ENCODE measurements around the gene P3H1. TPM values are rescaled to one million over a fixed set of nuclear protein-coding genes. Genes with fewer than 3 reads are reported as not detected.

The P3H1 gene
- total and polyA plus RNA-seq, 2 donors (not counting 1 experiment from before 2014, with no cell fraction given): 42.2 to 51.3 TPM

- Mint-ChIP-seq H3K9me3 (ENCODE audit: insufficient read depth) (peaks cover 2% of the 10 kb centered on the region), H3K4me3 (no peak overlapping the region), H3K4me1 (no peaks in the 10 kb centered on the region), H3K27me3 (no peaks in the 10 kb centered on the region), H3K27ac (no peak overlapping the region)
- peaks cover 2 to 30% of the 10 kb centered on the region in 2 experiments for H3K36me3 ChIP-seq (replicated peaks in 1 of 2; ENCODE audit: control extremely low read depth in 1 of 2, control insufficient read depth in 1 of 2, extremely low read depth in 1 of 2, insufficient read depth in 2 of 2, low read length in 1 of 2)
- 99% methylated on average over 10 of the region's 12 CpGs for WGBS (ENCODE audit: insufficient coverage)
- H4K20me1 ChIP-seq (ENCODE audit: control insufficient read depth, insufficient read depth, low read length, poor library complexity, severe bottlenecking): no peaks in the 10 kb centered on the region
- H3K4me3 ChIP-seq (ENCODE audit: control extremely low read depth in 1 of 5, extremely low read depth in 1 of 5, insufficient read depth in 1 of 5, low read depth in 2 of 5, low read length in 4 of 5): no peak overlapping the region
- TF ChIP-seq CTCF (IDR thresholded peaks at IDR 0.05): no peak
- no peak for TF ChIP-seq EZH2 (IDR thresholded peaks at IDR 0.05; ENCODE audit: borderline replicate concordance, insufficient read depth, low read depth, low read length, poor library complexity, severe bottlenecking)
- ChIA-PET CTCF (interaction anchor here (0.6 to 6.6 kb wide), 11 partner anchors 11 to 599 kb away, joined by 3 to 57 read pairs (median 4); no protein-coding TSS in a partner anchor), POLR2A (interaction anchor here (0.7 kb wide), 1 partner anchor 22 kb away, joined by 5 read pairs; no protein-coding TSS in a partner anchor)
- DNase-seq (no peak), ATAC-seq (ENCODE audit: low read depth) (no peak)
- H3K4me1 ChIP-seq (ENCODE audit: control insufficient read depth in 2 of 2, insufficient read depth in 2 of 2, low read length in 2 of 2): no peaks in the 10 kb centered on the region
- H3K79me2 ChIP-seq (ENCODE audit: control insufficient read depth, insufficient read depth, low read length): no peaks in the 10 kb centered on the region
- H3K9ac ChIP-seq (ENCODE audit: low read length): no peak overlapping the region
- H3K4me2 ChIP-seq (replicated peaks; ENCODE audit: low read depth, low read length, poor library complexity, severe bottlenecking): no peak overlapping the region
- intact Hi-C loops (cut with micrococcal nuclease): loop anchor here (1.0 kb wide), 1 partner anchor 168 kb away; no protein-coding TSS in a partner anchor
- peaks cover 0 to under 1% (median 0%) of the 10 kb centered on the region in 3 donors for H3K9me3 ChIP-seq (ENCODE audit: control extremely low read depth in 1 of 3, control insufficient read depth in 2 of 3, insufficient read depth in 1 of 3, low read length in 2 of 3)
- no peaks in the 10 kb centered on the region for H3K27me3 ChIP-seq (replicated peaks in 1 of 4; ENCODE audit: control extremely low read depth in 1 of 4, control insufficient read depth in 3 of 4, insufficient read depth in 4 of 4, low read length in 3 of 4)
- H3K27ac ChIP-seq (ENCODE audit: low read length in 2 of 2): no peak overlapping the region
- H2AFZ ChIP-seq (ENCODE audit: insufficient read depth, low read depth, low read length, poor library complexity, severe bottlenecking): no peak overlapping the region
Observed at GRCh38 chr1:42746436-42747105, 20.3 kb downstream of the P3H1 start.

GRCh38 chr1:42745851-42746250, 21.0 kb downstream of the P3H1 start:
- CTCF ChIA-PET: interaction anchor here (0.9 to 6.6 kb wide), 5 partner anchors 22 to 598 kb away, joined by 3 to 57 read pairs (median 4); no protein-coding TSS in a partner anchor
- H3K4me1 ChIP-seq (ENCODE audit: control insufficient read depth in 2 of 2, insufficient read depth in 2 of 2, low read length in 2 of 2): no peaks in the 10 kb centered on the region
- POLR2A ChIA-PET: interaction anchor here (0.7 kb wide), 1 partner anchor 21 kb away, joined by 5 read pairs; no protein-coding TSS in a partner anchor
- no peaks in the 10 kb centered on the region for H4K20me1 ChIP-seq (ENCODE audit: control insufficient read depth, insufficient read depth, low read length, poor library complexity, severe bottlenecking)
- DNase-seq (no peak), ATAC-seq (ENCODE audit: low read depth) (no peak)
- no peaks in the 10 kb centered on the region for H3K79me2 ChIP-seq (ENCODE audit: control insufficient read depth, insufficient read depth, low read length)
- intact Hi-C loops (cut with micrococcal nuclease): no loop called here
- Mint-ChIP-seq H3K27ac (no peak overlapping the region), H3K9me3 (ENCODE audit: insufficient read depth) (peaks cover 2% of the 10 kb centered on the region), H3K27me3 (no peaks in the 10 kb centered on the region), H3K4me3 (no peak overlapping the region), H3K4me1 (no peaks in the 10 kb centered on the region)
- H2AFZ ChIP-seq (ENCODE audit: insufficient read depth, low read depth, low read length, poor library complexity, severe bottlenecking): no peak overlapping the region
- TF ChIP-seq CTCF (IDR thresholded peaks at IDR 0.05) (no peak), EZH2 (IDR thresholded peaks at IDR 0.05; ENCODE audit: borderline replicate concordance, insufficient read depth, low read depth, low read length, poor library complexity, severe bottlenecking) (no peak)
- H3K4me2 ChIP-seq (replicated peaks; ENCODE audit: low read depth, low read length, poor library complexity, severe bottlenecking): no peak overlapping the region
- no peak overlapping the region for H3K27ac ChIP-seq (ENCODE audit: low read length in 2 of 2)
- H3K4me3 ChIP-seq (ENCODE audit: control extremely low read depth in 1 of 5, extremely low read depth in 1 of 5, insufficient read depth in 1 of 5, low read depth in 2 of 5, low read length in 4 of 5): no peak overlapping the region
- H3K36me3 ChIP-seq (replicated peaks in 1 of 2; ENCODE audit: control extremely low read depth in 1 of 2, control insufficient read depth in 1 of 2, extremely low read depth in 1 of 2, insufficient read depth in 2 of 2, low read length in 1 of 2): peaks cover 2 to 29% of the 10 kb centered on the region in 2 experiments
- H3K9me3 ChIP-seq (ENCODE audit: control extremely low read depth in 1 of 3, control insufficient read depth in 2 of 3, insufficient read depth in 1 of 3, low read length in 2 of 3): no peaks in the 10 kb centered on the region
- 92% methylated on average over 7 of the region's 8 CpGs for WGBS (ENCODE audit: insufficient coverage)
- H3K27me3 ChIP-seq (replicated peaks in 1 of 4; ENCODE audit: control extremely low read depth in 1 of 4, control insufficient read depth in 3 of 4, insufficient read depth in 4 of 4, low read length in 3 of 4): no peaks in the 10 kb centered on the region
- no peak overlapping the region for H3K9ac ChIP-seq (ENCODE audit: low read length)

Measured in B cell (primary cell).